PC-9 (cell line): ENCODE measurements around the gene RBP4.

Experiments used
- CTCF ChIP-seq: fragments of 200-600 bp; sonication (generic); conservative IDR thresholded peaks from 2 replicates; pipeline ENCODE4 v1.6.1; 2017; ENCODE audit warnings: mixed run types, antibody characterized with exemption, mild to moderate bottlenecking, moderate library complexity
- EZH2 ChIP-seq: fragments of 200-600 bp; sonication (generic); IDR thresholded peaks from 2 replicates; pipeline ENCODE4 v1.8.0; 2017; ENCODE audit warnings: antibody characterized with exemption, low read depth

GRCh38 chr10:93565446-93565845, 35.6 kb downstream of the RBP4 start:
- no peak for TF ChIP-seq EZH2
- no peak for TF ChIP-seq CTCF
